ENCODE data around the gene NDE1.
"Not testable (repeated sequence)": the region's sequence is repeated elsewhere in the genome, so short reads cannot be mapped to it uniquely, and the experiment has no call there.

DNA sequence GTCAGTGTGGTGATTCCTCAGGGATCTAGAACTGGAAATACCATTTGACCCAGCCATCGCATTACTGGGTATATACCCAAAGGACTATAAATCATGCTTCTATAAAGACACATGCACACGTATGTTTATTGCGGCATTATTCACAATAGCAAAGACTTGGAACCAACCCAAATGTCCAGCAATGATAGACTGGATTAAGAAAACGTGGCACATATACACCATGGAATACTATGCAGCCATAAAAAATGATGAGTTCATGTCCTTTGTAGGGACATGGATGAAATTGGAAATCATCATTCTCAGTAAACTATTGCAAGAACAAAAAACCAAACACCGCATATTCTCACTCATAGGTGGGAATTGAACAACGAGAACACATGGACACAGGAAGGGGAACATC is 5.5 kb downstream of the NDE1 start:
- TF ChIP-seq, protein P1, sequence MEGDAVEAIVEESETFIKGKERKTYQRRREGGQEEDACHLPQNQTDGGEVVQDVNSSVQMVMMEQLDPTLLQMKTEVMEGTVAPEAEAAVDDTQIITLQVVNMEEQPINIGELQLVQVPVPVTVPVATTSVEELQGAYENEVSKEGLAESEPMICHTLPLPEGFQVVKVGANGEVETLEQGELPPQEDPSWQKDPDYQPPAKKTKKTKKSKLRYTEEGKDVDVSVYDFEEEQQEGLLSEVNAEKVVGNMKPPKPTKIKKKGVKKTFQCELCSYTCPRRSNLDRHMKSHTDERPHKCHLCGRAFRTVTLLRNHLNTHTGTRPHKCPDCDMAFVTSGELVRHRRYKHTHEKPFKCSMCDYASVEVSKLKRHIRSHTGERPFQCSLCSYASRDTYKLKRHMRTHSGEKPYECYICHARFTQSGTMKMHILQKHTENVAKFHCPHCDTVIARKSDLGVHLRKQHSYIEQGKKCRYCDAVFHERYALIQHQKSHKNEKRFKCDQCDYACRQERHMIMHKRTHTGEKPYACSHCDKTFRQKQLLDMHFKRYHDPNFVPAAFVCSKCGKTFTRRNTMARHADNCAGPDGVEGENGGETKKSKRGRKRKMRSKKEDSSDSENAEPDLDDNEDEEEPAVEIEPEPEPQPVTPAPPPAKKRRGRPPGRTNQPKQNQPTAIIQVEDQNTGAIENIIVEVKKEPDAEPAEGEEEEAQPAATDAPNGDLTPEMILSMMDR (IDR thresholded peaks at IDR 0.05), result not testable (repeated sequence)
- TF ChIP-seq EZH2 (IDR thresholded peaks at IDR 0.05; ENCODE audit: borderline replicate concordance, insufficient read depth, low read depth, low read length, poor library complexity, severe bottlenecking), result not testable (repeated sequence)
